A172 (cell line): ENCODE measurements around the gene C20orf173. TPM values are rescaled to one million over a fixed set of nuclear protein-coding genes. Genes with fewer than 3 reads are reported as not detected.
"Not testable (repeated sequence)": the region's sequence is repeated elsewhere in the genome, so short reads cannot be mapped to it uniquely, and the experiment has no call there.

ENCODE experiments used
- DNase-seq: peaks from one replicate; pipeline ENCODE4 v3.0.0-alpha.2; 2015; ENCODE audit warnings: low spot score
- total RNA-seq: library from RNA; depleted of rRNA; stranded (reverse); fragments of >200 nt; shearing (Covaris generic); gene quantifications from 2 replicates; pipeline ENCODE4 v1.2.3, GENCODE V29; 2014

The C20orf173 gene
- total RNA-seq, 1 experiment from 2014 or later, result not detected

DNA sequence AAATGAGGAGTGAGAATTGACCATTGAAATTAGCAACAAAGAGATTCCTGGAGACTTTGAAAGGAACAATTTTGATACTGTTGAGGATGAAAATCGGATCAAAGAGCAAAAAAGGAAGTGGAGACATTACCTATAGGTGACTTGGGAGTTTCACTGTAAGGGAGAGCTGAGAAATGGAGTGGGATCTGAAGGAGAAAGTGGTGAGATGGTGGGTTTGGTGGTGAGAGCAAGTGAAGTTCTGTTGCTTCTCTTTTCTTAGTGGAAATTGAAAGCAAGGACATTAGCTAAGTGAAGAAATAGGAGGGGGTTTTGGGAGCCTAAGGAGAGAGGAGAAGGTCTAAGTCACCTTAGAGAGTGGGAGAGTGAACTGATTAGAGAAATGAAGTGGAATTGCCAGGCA, 16.7 kb upstream of the C20orf173 start:
- no peak for DNase-seq

DNA sequence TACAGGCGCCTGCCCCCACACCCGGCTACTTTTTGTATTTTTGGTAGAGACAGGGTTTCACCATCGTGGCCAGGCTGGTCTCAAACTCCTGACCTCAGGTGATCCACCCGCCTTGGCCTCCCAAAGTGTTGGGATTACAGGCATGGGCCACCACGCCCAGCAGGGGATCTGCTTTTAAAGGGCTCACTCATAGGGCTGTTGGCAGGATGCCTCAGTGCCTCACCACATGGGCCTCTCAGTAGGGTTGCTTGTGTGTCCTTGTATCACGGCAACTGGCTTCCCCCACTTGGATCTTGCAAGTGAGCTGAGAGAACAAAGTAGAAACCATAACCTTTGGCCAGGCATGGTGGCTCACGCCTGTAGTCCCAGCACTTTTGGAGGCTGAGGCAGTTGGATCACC, 15.5 kb upstream of the C20orf173 start:
- DNase-seq, result peak; percentile 61

DNA sequence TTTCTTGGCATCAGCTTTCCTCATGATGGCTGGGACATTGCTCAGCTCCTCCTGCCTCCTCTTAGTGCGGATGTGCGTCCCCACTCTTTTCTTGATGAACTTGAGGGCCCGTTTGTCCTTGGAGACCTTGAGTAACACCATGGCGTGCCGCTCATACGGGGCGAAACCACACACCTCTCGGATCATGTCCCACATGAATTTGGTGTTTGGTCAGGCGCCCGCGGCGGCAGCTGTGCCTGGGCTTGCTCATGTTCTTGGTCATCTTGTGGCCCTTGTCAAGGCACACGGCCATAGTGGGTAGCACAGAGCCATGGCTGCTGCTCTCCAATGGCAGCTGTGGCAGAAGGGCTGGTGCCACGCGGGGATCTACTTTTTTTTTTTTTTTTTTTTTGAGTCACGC, 15.0 kb upstream of the C20orf173 start:
- DNase-seq, result no peak

DNA sequence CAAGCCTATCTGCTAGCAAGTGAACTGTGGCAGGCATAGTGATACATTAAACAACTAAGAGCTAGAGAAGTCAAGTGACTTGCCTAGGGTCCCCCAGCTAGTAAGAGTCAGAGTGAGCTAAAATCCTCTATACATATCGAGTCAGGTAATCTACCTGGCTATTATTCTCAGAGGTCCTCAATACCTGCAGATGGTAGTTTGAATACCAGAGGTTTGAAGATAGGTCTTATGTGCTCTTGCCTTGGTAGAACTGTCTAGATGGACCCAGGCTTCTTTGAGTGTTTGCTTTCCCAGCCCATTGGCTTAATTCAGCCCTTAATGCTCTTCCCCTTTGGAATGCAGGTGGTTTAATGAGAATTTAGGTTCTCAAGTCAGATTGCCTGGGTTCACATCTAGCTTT, 13.5 kb upstream of the C20orf173 start:
- no peak for DNase-seq

DNA sequence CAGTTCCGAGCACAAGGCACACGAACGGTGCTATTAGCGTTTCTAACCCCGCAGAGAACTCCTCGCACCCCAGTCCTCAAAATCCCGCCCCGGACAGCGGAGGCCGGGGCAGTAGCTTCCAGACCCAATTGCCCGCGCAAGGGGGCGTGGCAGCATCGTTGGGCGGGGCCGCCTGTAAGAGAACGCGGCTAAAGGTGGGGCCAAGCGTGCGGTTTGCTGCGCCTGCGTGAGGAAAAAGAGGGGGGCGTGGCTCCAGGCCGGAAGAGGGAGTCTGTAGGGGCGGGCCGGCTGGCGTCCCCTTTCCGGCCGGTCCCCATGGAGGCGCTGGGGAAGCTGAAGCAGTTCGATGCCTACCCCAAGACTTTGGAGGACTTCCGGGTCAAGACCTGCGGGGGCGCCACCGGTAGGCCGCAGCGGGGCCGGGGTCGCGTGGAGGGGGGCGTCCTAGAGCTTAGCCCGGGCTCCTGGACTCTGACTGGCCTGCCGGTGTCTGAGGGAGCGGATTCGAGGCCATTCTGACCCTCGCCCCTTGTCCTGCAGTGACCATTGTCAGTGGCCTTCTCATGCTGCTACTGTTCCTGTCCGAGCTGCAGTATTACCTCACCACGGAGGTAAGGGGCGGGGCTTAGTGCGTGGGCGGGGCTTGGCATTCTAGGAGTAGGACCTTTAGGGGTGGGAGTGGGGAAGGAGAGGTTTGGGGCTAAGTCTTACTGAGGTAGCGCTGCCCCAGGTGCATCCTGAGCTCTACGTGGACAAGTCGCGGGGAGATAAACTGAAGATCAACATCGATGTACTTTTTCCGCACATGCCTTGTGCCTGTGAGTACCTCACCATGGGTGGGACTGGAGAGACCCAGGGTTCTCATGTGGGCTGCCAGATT, 12.6 kb upstream of the C20orf173 start, which contains the start of gene ERGIC3:
Gene ERGIC3 (plus strand): TSS at position 296 of the 880 bp plus-strand sequence. CDS start 20 bp downstream, at position 316.
- DNase-seq, result peak; percentile 93

DNA sequence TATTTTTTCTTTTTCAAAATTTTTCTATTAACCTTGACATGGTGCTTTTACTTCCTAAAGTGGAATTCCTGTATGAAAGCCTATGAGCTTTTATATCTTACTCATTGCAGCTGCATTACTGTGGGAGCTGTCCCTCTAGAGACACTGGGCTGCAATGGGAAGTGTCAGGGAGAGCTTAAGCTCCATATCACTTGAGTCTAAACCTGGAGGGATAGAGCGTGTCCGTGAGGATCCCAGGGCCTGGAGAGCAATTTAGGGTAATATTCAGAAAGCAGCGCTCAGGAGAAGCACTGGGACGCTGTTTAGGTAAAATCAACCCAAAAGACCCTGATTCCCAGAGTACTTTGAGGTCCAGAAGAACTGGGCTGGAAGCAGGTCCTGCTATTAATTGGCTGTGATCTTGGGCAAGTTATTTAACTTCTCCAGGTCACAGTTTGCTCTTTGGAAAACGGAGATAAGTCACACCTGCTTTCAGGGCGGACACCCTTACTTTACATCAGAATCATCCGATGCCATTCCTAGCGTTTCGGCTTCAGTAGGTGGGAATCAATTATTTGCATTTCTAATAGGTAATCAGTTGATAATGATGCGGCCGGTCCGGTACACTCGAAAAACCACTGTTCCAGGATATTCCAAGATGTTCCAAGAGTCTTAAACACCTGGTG, 11.8 kb upstream of the C20orf173 start:
- no peak for DNase-seq

DNA sequence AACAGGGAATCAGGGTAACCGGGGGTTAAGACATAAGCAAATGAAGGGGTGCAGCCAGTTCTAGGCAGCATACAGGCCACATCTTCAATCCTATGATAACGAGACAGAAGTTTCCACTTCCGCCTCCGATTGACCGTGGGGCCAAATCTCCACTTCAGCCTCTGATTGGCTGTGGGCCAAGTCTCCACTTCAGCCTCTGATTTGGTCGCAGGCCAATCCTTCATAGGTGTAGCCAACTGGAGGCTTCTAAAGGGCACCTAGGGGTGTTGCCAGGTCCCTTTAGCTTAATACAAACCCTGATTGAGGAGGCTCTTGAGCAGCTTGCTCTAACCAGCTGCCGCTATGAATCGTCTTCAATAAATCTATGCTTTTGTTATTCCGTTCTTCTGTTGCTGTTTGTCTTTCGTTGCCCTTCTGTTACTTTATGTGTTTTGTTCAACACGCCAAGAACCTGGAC, 10.3 kb upstream of the C20orf173 start:
- no peak for DNase-seq

DNA sequence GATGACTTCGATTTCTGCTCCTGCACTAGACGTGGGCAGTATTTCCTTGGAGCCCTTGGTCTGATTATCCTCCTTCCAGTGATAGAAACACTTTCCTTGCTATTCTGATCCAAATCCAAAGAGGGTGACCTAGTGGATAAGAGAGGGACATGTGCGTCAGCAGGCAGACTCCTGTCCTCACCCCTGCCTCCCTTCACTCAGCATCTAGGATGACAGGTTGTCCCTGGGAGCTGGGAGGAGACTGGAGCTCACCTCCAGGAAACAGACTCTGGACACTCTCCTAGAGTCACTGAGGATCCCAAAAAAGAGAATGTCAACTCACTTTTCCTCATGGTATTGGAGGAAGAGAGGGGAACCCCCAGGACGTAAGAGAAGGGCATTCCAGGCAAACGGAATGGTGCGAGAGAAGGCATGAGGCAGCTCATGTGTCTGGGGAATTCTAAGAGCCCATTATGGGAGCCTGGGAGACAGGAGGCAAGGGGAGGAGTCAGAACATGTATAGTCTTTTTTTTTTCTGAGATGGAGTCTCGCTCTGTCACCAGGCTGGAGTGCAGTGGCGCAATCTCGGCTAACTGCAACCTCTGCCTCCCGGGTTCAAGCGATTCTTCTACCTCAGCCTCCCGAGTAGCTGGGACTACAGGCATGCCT, 2.2 kb downstream of the C20orf173 start:
- no peak for DNase-seq

DNA sequence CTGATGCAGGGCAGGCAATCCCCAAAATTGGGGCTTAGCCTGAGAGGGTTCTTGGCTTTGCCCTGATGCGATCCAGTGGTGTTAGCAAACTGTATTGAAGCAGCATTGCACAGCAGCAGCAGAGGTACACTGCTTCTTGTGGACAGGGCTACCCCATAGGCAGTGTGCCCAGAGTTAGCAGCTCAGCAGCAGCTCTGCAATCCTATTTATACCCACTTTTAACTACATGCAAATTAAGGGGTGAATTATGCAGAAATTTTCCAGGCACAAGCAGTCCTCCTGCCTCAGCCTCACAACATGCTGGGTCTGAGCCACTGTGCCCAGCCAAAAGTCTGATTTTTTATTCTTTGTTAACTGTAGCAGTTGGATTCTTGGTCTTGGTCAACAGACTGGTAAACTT, 3.8 kb downstream of the C20orf173 start:
- DNase-seq, result no peak

DNA sequence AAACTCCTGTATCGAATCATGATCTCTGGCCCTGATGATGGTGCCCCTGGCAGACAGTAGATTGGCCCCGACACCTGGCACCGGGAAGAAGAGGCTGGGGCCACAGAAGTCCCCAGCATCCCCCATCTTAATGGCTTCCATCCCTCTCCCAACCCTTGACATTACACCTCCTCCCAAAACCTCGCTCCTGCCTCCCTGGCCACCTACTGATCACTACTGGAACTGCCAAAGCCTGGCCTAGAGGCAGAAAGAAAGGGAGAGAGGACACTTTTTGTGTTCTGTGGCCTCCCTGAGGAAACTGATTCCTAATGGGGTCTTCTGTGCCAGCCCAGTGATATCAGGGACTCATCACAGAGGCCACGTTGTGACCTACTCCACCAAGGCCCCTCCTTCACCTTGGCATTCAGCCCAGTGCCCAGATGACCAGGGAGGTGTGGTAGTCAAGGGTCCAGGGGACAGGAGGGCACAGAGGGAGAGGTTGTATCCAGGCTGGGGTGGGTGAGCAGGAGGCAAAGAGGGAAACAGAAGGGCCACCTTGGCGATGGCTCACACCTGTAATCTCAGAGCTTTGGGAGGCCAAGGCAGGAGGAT, 6.1 kb downstream of the C20orf173 start:
- no peak for DNase-seq

DNA sequence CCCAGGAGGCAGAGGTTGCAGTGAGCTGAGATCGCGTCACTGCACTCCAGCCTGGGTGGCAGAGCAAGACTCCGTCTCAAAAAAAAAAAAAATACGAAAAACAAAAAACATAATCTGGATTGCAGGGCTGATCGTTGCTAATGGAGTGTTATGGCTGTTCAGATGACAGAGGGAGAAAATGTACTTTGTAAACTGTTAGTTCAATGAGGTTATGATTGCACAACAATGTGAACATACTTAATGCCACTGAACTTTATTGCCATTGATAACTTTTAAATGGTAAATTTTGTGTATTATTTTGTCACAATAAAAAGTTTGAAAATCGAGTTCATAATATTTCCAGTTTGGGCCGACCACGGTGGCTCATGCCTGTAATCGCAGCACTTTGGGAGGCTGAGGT, 10.5 kb downstream of the C20orf173 start:
- DNase-seq, result no peak

DNA sequence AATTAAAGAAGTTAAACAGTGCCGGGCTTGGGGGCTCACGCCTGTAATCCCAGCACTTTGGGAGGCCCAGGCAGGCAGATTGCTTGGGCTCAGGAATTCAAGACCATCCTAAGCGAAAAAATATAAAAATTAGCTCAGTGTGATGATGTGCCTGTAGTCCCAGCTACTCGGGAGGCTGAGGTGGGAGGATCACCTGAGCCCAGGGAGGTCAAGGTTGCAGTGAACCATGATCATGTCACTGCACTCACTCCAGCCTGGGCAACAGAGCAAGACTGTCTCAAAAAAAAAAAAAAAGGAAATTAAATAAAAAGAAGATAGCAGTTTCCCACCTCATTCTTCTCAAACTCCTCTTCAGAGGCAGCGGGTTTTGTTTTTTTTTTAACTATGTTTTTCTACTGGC, 11.7 kb downstream of the C20orf173 start:
- DNase-seq, result not testable (repeated sequence)

DNA sequence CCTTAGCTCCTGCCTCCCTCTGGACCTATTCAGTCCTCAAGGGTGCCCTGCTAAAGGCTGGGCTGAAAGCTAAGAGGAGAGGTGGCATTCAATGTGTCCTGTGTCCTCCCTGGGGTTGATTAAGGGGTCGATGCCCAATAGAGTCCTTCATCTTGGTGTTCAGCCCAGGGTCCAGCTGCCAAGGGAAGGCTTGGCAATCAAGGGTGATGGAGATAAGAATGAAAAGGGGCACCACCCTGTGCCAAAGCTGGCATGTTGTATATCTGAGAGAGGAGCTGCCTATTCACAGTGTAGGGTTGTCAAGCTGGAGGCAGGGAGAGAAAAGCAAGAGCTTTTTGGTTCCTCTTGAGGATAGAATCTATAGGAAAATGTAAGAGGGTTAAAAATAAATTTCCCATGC, 12.3 kb downstream of the C20orf173 start:
- DNase-seq, result no peak

DNA sequence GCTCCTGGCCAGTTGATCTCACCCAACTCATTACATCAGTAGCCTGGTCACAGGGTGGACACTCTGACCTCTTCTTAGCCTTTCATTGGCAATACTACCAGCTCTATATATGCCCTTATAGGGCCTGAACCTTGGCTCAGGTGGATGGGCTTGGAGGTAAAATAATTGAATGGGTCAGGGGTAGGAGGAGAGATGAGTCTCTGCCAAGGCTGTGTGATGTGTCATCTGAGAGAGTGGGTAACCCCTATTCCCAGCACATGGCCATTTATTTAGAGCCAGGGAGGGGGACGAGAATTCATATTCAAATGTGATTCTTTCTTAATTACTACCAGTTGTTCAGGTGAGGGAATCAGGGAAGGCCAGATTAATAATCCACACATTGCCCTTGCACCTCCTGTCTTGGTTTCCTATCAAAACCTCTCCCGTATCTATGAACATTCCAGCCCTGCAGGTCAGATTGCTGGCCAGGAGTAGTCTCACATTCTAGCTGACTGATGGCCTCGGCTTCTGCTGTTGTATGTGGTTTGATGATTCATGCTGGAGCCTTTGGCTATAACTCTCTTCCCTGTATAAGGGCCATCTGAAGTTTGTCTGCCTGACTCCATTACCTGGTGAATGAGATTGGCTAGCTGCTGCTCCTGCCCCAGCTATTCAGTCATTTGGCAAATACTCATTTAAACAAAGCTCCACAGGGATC, 13.4 kb downstream of the C20orf173 start:
- peak; percentile 93 for DNase-seq

DNA sequence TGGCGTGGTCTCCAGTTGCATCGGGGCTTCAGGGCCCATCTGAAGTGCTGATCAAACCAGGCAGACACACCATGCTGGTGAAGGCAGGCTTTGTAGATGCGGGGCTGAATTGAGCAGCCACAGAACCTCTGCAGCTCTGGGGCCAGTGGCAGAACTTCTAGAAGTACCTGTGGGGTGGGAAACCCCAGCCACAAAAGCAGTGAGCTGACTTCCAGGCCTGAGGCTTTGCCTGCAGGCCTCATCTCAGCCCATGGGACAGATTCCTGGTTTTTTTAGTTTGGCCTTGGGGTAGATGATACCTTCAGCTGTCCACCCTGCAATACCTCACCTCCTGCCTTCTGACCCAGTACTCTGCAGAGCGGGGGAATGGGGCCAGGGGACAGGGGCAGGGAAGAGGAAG, 14.1 kb downstream of the C20orf173 start:
- DNase-seq, result no peak

DNA sequence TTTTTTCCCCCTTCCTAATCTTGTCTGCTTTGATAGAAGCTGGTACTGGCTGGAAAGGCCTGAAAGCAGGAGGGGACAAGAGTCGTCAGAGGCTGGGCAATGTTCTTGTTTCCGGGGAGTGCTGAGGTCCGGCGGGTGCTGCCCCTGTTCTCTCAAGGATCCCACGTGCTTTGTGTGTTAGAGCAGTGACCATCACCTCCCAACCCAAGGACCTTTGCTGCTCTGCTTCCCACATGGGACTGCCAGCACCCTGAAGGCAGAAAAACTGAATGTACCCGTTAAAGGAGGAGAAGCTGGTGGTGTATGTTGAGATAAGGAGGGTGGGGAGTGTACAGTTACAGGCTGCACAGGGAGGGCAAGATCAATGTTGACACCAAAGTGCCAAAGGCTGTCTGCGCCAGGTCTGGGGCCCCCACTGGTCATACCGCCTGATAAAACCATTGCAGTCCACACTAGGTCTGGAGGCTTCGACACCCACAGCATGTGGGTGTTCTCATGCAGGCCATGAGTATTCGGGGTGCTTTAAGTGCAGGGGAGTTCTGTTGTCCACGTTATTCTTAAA, 15.0 kb downstream of the C20orf173 start:
- no peak for DNase-seq

DNA sequence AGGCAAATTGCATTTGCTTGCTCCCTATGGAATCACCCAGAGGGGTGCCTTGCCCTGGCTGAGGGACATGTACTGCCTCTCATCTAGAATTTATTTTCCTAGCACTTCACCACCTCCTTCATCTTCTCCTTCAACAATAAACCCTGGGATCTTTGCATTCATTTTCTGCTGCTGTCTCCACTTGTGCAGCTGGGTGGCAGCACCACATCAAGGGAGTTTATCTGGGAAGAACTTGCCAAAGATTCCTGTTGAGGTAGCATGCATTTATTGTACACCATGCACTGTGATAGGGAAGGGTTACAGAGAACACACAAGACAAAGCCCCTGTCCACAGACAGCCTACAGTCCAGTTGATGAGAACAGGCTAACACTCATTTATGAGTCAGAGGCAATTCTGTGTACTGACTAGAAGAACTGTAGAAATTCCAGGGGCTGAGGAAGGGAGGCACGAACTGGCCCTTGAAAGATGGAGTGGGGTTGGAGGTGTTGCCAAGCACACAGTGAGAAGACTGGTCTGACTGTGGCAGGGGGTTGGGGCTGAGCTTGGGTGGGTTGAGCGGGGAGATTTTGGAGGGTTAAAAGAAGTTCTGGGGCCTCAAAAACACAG, 17.5 kb downstream of the C20orf173 start:
- peak; percentile 57 for DNase-seq

DNA sequence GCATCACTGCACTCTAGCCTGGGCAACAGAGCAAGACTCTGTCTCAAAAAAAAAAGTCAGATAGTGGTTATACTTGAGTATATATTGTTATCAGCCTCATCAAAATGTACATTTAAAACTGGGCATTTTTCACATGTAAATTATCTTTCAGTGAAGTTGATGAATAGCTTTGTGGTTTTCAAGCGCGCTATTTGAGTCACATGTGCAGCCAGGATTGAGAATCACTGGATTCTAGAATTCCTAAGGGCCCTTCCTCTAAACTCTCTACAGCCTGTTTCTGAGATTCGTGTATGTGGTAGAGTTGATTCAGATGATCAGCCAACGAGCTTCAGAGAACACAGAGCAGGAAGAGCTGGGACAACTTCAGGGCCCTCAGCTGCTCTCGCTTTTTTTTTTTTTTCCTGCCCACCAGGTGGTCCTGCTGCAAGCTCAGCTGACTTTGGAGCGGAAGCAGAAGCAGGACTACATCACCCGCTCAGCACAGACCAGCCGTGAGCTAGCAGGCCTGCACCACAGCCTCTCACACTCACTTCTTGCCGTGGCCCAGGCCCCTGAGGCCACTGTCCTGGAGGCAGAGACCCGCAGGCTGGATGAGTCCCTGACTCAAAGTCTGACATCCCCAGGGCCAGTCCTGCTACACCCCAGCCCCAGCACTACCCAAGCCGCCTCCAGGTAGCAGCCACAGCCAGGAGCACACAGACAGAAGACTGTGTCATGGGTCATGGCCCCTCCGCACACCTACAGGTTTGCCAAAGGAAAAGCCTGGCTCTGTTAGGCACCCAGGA, 18.3 kb downstream of the C20orf173 start:
- DNase-seq, result peak; percentile 69

DNA sequence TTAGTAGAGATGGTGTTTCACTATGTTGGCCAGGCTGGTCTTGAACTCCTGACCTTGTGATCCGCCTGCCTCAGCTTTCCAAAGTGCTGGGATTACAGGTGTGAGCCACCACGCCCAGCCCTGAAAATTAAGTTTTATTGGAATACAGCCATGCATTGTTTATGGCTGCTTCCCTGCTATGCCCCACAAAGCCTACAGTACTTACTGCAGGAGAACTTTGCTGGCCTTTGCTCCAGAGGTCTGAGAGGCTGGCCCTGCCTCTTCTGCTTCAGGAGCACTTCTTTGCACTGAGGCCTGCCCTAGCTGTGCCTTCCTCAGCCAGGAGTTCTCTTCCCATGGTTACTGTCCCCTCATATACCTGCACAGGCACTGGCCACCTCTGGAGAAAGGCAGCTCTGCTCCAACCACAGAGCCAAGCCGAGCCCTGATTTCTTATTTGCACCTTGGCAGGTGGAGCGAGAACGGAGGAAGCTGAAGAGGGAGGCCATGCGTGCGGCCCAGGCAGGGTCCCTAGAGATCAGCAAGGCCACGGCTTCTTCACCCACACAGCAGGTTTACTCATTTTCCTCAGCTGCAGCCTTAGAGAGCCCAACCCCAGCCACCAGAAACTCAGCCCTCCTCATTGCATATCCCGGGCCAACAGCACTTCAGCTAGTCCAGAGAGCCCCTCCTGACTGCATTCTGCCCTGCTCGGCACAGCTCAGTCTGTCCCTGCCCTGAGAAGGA, 20.8 kb downstream of the C20orf173 start:
- no peak for DNase-seq
